Superior temporal gyrus (tissue), 1 donor: Measurements from ENCODE around the gene HES5.
"Not testable (repeated sequence)": the region's sequence is repeated elsewhere in the genome, so short reads cannot be mapped to it uniquely, and the experiment has no call there.

ENCODE experiments used
- DNase-seq: peaks from one replicate; pipeline ENCODE4 v3.0.0-alpha.2; 2016; ENCODE audit errors: extremely low spot score

HES5 gene, protein sequence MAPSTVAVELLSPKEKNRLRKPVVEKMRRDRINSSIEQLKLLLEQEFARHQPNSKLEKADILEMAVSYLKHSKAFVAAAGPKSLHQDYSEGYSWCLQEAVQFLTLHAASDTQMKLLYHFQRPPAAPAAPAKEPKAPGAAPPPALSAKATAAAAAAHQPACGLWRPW

DNA sequence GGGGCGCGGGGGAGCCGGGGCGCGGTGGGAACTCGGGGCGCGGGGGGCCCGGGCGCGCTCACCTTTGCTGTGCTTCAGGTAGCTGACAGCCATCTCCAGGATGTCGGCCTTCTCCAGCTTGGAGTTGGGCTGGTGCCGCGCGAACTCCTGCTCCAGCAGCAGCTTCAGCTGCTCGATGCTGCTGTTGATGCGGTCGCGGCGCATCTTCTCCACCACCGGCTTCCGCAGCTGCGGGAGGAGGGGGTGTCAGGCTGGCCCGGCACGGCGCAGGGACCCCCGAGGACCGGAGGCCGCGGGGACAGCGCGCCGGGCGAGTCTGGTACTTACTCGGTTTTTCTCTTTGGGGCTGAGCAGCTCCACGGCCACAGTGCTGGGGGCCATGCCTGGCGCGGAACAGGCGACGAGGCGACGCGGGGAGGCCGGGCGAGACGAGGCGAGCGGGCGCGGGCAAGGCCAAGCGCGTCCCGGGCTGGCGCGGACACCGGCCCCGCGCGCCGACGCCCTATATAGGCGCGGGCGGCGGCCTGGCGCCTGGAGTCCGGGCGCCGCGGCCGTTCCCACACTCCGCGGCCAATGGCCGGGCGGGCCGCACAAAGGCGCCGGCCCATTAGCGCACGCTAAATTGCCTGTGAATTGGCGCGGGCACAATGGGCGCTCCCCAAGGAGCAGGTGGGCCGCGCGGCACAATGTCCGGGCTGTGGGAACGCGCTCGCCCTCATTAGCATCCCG, at the start of gene HES5:
HES5 (minus strand) TSS at position 480 of the 729 bp plus-strand sequence; CDS start at position 381, 99 bp downstream.
- DNase-seq: no peak

DNA sequence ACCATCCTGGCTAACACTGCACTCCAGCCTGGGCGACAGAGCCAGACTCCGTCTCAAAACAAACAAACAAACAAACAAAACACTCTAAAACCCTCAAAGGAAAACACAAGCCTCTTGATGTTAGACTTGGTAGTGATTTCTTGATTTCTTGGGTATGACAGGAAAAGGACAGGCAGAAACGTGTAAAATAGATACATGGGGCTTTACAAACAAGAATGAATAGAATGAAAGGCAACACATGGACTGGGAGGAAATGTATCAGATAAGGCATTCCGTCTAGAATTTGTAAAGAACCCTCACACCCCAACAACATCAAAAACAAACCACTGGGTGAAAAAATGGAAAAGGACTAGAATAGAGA, 48.7 kb upstream of the HES5 start:
- no peak for DNase-seq

DNA sequence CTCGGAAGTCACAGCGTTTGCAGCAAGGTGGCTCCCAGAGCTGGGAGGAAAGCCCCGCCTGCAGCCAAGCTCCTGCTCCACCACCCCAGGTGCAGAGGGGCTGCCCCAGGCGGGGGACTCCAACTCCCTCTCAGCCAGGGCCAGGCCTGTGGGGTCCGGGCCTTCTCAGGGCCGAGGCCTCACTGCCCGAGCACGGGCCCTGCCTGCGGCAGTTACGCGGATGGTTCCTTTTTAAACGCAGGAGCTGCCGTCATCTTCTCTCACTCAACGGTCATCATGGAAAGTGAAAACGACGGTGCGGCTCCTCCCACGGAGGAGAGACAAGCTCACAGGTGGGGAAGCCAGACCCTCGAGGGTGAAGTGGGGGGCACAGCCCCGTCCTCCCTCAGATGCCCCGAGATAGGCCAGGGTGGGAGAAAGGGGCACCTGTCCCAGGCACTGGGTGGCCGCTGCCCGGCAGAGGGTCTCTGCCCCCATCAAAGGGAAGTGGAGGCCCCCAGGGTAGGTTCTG, 47.6 kb upstream of the HES5 start:
- not testable (repeated sequence) for DNase-seq

DNA sequence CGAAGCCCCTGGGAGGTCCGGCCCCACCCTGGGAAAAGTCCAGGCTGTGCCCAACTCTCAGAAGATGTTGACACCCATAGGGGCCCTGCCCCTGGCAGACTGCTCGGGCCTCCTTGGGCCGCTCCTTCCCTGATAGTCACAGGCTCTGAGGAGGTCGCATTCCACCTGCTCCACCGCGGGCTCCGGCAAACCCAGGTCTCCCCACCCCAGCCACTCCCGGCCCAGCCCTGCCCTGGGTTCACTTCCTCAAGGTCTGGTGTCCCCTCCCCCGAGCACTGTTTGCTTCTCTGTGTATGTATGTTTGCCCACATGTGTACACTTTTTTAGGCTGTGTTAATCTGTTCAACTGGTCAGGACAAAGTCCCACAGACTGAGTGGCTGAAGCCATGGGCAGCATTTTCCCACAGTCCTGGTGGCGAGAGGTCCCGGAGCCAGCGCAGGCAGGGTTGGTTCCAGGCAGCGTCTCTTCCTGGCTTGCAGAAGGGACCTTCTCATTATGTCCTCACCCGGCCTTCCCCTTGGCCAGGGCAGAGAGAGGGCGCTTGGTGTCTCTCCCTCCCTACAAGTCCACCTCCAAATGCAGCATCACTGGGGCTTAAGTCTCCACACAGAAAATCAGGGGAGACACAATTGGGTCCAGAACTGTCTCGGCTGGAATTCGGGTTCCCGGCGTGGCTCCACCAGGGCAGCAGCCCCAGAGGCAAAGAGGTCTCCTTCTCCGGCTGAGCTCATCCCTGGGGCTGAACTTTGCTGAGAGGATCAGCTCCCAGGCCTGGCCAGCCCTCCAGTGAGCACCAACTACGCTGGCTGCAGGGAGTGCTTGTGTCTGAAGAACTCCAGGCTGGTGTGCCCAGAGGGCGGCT, 46.0 kb upstream of the HES5 start:
- DNase-seq: no peak

DNA sequence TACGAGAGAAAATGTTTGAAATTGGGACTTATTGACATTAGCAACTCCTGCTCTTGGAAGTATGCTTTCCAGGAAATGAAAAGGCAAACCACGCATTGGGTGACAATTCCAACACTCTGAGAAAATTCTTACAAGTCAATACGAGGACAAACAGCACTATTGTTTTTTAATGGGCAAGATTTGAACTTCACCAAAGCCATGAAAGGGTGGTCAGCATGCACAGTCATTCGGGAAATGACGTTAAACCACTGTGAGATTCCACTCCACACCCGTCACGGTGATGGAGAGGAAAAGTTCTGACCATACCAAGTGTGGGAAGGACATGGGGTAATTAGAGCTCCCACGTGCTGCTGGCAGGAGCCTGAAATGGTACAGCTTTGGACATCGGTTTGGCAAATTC, 44.3 kb upstream of the HES5 start:
- DNase-seq: no peak

DNA sequence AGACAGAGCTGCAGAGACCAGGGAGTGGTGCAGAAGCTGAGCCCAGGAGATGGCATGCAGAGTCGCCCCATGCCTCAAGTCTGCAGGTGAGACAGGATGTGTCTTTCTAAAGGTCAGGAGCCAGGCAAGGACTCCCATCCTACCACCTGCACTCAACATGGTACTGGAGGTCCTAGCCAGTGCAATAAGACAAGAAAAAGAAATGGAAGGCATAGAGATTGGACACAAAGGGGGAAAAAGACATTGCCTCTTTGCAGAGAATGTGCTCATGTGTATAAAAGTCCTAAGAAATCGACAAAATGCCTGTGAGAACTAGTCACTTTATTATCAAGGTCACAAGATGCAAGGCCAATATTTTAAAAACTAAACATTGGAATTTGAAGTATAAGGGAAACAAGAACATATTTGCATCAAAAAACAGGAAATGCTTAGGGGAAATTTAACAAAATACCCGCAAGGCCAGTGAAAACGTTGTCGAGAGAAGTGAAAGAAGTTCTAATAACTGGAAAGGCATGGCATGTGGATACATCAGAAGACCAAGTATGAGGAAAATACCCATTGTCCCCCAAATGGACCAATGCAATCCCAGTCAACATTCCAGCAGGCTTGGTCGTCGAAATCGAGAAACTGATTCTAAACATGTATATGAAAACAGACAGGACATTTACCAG, 43.3 kb upstream of the HES5 start:
- DNase-seq: no peak

DNA sequence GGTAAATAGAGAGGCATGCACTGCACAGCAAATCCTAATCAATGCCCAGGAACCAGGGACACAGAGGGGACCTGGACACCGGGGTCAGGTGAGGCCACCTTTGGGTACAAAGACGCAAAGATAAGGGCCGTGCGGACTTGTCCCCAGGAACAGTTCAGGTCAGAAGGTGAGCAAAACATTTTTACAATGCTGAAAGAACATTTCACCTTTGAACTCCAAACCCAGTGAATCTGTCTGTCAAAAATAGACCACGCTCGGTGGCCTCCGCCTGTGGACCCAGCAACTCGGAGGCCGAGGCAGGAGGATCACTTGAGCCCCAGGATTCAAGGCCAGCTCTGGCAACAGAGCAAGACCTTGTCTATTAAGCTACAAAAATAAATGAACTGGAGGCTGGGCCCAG, 41.3 kb upstream of the HES5 start:
- no peak for DNase-seq

DNA sequence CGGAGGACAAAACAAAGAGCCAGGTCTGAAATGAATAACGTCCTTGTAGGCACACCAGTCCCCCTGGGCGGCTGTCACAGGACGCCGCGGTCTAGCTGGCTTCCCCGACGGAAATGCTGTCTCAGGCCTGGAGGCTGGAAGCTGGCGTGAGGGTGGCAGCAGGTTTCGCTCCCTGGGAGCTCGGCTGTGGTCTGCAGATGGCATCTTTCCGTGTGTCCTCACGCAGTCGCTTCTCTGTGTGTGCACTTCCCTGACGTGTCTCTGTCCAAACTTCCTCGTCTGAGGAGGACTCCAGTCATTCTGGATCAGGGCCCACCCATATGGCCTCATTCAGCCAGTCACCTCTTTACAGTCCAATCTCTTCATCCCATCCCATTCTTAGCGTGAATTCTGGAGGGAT, 40.3 kb upstream of the HES5 start:
- DNase-seq: no peak

DNA sequence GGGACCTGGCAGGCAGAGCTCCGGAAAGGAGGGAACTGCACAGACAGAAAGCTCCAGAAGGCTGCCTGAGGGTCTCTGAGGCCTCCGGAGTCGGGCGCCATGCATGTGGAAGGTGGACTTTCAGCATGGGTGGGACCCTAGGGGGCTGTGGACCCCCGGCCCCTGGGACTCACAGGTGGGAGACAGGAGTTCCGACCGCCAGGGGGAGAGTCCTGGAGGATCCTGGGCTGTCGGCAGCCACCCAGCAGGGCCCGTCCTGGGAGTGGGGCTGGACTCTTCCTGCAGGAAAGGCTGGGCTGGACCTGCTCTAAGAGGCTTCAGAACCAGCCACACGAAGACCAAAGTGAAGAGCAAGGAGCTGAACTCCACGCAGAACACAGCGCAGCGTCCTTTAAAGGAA, 39.6 kb upstream of the HES5 start:
- not testable (repeated sequence) for DNase-seq

DNA sequence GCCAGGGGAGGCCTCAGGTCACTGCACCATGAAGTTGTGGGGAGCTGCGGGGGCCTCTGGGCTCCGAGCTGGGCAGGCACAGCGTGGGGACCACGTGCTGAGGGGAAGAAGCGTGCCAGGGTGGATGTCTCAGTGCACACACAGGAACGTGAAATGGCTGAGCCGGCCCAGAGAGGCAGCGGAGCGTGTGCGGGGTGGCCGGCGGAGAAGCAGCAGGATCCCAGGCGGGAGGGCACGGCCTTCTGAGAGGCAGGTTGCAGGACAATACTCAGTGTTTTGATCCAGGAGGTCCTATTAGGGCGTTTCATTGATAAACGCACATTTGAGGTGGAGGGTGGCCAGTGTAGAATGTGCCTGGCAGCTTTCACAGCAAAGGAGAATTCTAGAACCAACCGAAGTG, 39.0 kb upstream of the HES5 start:
- no peak for DNase-seq

DNA sequence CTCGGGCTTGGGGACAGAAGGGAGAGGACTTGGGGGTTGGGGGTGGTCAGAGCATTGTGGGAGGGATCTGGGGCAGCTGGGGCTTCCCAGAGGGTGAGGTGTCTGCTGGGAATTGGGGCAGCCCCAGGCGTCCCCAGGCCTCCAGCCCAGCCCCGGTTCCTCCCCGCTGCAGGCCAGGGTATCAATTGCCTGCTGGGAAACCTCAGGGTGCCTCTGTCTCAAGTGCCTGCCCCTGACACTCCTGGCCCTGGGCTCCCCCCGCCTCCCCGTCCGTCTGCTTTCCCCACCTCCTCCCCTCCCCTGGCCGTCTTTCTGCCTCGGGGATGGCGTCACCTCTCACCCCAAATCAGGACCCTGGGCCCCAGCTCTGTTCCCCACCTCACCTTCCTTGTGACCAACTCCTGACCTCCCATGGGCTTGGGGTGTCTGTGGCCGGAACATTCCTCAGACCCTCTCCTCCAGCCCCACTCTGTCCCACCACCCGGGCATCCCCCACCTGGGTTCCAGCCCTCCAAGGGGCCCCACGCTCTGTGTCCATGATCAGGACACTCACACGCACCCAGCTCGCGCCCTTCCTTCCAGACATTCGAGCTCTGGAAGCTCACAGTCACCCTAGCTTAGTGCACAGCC, 38.2 kb upstream of the HES5 start:
- DNase-seq: not testable (repeated sequence)

DNA sequence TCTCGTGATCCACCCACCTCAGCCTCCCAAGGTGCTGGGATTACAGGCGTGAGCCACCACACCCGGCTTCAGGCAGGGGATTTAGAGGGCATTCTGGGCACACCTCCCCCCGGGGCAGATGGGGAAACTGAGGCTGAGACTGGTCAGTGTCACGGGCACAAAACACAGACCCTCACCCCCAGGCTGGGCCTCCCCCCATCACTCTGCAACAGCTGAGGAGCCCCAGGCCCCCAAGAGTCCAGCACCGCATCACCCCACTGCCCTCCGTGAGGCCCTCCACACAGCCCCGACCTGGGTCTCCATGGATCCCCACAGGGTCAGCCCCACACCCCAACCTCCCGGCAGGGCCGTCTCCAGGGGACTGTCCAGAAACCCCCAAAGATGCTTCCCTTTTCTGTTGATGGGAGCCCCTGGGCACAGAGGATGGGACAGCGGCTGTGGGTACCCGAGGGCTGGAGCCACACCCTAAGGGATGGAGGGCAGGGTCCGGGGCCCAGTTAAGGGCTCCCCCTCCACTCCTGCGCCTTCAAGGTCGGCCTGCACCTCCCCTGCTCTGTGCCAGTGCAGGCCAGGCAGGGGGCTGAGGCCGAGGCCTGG, 37.1 kb upstream of the HES5 start:
- no peak for DNase-seq

DNA sequence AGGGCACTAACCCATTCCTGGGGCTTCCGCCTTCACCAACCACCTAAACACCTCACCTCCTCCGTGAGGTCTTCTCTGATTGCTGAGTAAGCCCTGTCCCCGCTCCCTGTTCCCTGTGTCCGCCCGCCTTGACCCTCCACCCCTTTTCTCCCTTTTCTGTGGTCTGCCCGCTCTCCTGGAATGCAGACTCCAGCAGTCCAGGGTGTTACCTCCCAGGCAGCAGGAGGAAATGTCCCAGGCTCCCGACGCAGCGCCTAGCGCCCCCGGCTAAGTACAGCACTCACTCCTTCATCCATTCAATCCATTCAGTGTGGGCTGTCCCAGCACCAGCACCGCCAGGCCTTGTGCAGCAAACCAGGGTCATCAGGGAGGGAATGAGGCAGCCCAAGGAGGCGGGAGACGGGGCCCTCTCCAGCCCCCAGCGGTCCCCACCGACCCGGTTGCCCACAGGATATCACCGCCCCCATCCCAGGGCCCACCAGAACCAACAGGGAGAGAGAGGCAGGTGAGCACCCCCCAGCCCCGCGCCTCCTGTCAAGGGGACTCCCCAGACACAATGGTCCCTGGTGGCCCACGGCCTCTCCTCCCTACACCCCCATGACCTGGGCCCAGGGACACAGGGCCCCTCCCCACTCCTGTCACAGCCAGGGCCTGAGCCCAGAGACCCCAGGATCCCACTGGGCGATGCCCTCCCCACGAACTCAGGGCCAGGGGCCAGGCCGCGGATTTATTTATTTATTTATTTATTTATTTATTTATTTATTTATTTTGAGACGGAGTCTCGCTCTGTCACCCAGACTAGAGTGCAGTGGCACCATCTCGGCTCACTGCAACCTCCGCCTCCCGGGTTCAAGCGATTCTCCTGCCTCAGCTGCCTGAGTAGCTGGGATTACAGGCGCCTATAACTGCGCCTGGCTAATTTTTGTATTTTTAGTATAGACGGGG, 36.3 kb upstream of the HES5 start:
- DNase-seq: no peak

DNA sequence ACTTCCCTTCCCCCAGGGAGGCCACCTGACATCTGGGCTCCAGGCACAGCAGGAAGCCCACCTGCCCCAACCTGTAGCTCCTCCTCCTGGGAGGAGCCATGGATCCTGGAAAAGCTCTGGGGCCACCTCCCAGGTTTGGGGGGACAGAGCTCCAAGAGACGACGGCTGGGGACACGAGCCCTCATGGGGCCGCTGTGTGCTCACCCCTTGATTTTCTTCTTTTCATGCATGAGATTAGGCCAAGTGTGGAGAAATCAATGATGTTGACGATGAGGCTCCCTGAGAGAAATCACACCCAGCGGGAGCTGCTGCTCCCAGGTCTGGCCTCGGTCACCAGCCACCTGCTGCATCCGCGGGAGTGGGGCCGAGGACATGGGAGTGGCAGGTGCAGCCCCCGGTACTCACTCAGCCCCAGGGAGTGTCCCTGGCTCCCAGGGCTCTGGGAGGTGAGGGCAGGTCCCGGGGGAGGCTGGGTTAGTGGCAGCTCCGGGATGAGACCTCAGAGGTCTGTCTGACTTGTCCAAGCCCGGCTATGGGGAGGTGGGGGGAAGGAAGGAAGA, 34.8 kb upstream of the HES5 start:
- DNase-seq: no peak

DNA sequence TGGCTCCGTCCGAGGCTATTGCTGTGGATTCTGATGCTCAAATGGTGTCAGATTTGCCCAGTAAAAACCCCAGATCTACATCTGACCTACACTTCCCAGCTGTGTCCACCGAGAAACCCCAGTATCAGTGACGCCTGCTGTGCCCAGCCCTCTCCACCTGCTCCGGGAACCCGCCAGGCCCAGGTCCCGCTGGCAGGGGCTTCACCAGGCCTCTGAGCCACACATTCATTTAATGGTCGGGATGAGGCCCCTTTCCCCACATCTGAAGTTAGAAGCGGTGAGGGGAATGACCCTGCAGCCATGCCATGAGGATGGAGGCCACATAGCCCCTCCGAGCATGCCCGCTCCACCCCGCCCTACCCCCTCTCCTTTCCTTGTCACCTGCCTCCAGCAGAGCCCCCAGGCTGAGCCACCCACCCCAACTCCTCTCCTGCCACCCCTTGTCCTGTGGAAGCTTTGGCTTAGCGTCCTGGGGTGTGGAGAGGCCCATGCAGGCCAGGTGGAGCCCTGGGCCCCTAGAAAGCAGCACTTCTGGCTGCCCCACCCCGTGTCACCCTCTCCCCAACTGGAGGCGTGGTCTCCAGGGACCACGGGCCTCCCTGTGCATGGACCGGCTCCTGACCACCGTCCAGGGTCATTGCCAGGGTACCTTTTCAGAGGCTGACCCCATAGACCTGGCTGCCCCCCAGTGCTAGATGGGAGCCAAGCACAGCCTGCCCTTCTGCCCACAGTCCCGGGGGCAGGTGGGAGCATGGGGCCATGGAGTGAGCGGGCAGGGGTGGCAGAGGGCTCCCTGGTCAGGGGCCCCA, 34.1 kb upstream of the HES5 start:
- no peak for DNase-seq

DNA sequence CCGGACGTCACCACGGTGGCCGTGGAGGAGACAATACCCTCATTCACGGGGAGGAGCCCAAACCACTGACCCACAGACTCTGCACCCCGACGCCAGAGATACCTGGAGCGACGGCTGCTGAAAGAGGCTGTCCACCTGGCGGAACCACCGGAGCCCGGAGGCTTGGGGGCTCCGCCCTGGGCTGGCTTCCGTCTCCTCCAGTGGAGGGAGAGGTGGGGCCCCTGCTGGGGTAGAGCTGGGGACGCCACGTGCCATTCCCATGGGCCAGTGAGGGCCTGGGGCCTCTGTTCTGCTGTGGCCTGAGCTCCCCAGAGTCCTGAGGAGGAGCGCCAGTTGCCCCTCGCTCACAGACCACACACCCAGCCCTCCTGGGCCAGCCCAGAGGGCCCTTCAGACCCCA, 33.1 kb upstream of the HES5 start:
- no peak for DNase-seq

DNA sequence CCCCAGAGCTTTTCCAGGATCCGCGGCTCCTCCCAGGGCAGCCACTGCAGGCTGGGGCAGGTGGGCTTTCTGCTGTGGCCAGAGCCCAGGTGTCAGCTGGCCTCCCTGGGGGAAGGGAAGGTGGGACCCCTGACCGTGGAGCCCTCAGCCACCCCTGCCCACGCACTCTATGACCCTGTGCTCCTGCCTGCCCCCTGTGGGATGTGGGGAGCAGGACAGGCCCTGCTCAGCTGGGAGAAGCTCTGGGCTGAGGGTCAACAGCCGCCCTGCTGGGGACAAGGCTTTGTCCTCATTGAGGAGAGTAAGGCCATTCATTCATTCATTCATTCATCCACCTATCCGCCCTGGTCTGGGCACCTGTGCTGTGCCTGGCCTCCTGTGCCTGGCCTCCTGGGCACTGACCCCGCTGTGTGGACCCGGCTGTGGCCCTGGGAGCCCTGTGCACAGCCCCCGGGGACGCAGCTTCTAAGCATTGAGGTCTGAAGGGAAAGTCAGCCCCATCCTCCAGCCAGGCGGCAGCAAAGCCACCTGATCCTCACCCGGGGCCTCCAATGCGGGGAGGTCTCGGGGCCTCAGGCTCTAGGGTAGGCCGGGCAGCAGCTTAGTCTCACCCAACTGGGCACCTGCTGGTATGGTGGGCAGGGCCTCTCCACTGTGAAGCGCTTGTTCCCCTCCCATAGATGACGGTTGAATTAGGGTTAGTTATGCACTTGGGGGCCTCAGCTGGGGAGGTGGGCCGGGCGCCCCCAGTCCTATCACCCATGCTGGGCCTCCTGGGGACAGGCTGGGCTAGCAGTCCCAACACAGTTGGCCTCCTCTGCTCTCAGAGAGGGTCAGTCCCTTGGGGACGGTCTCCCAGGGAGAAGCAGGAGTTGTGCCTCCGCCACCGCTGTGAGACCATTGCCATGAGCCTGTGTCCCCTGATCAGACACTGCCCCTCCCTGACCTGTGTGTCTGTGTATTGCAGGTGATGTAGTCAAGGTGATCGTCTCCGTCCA, 32.1 kb upstream of the HES5 start:
- DNase-seq: no peak

DNA sequence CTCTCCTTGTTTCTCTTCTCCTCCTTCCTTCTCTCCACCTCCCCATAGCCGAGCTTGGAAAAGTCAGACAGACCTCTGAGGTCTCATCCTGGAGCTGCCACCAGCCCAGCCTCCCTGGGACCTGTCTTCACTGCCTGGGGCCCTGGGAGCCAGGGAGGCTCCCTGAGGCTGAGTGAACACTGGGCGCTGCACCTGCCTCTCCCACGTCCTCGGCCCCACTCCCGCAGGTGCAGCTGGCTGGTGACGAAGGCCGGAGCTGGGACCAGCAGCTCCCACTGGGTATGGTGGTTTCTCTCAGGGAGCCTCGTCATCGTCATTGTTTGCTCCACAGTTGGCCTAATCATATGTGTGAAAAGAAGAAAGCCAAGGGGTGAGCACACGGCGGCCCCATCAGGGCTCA, 31.4 kb upstream of the HES5 start:
- no peak for DNase-seq
